Tibial artery (tissue), 4 donors: ENCODE data around the gene ZNF467.

Source experiments
- DNase-seq, 2 donors: peaks; one replicate each; pipeline ENCODE4 v3.0.0-alpha.2; 2019
- H3K27ac ChIP-seq, 2 donors: fragments of 200-600 bp; sonication (generic) in 1 of 2; 1 replicate in 1 of 2; 2 replicates in 1 of 2; pipeline ENCODE4 v1.5.1; 2018 to 2019; ENCODE audit warnings: mild to moderate bottlenecking in 1 of 2
- H3K27me3 ChIP-seq, 2 donors: fragments of 200-600 bp; sonication (generic) in 1 of 2; one replicate each; pipeline versions ENCODE4 v1.5.1 to v1.6.0; 2016 to 2019
- H3K36me3 ChIP-seq, 3 donors: fragments of 200-600 bp; sonication (generic) in 2 of 3; one replicate each; pipeline ENCODE4 v1.5.1; 2016 to 2019; ENCODE audit warnings: mild to moderate bottlenecking in 2 of 3
- H3K4me1 ChIP-seq, 4 donors: fragments of 200-600 bp; sonication (generic) in 2 of 4; 1 replicate in 3 of 4; 2 replicates in 1 of 4; pipeline ENCODE4 v1.5.1; 2016 to 2019
- H3K4me3 ChIP-seq, 2 donors: fragments of 200-600 bp; sonication (generic) in 1 of 2; 1 replicate in 1 of 2; 2 replicates in 1 of 2; pipeline ENCODE4 v1.5.1; 2018 to 2019; ENCODE audit warnings: mild to moderate bottlenecking in 2 of 2
- H3K9me3 ChIP-seq, 3 donors: fragments of 200-600 bp; sonication (generic) in 1 of 3; one replicate each; pipeline ENCODE4 v1.5.1; 2016 to 2019
- CTCF ChIP-seq, 2 experiments: fragments of 200-600 bp in 1 of 2; fragments of 450-650 bp in 1 of 2; IDR thresholded peaks; one replicate each; pipeline ENCODE4 v1.5.1; 2017 to 2019; ENCODE audit warnings: antibody characterized with exemption in 2 of 2, mild to moderate bottlenecking in 1 of 2, moderate library complexity in 1 of 2
- intact Hi-C: fragments of 100-400 bp; cut with DNase I; formaldehyde crosslinking; loops from one replicate; pipeline ENCODE4 v1.15.0; 2023; ENCODE audit warnings: low total_unique reads

The ZNF467 gene

DNA sequence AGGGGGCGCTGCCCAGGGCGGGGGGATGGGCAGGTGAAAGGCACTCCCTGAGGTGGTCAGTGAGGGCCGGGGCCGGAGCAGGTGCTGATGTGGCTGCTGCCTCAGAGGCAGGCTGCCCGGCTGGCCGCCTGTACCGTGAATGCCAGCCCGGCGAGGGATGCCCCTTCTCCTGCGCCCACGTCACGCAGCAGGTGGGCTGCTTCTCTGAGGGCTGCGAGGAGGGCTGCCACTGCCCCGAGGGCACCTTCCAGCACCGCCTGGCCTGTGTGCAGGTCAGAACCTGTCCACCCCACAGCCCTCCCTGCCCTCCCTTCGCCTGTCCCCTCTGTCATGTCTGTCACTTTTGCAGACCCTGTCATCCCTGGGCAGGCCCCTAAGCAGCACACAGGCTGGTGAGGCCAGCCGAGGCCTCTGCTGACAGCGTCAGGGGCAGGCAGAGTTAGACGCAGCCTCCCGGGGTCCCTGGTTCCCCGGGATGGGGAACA is 42.9 kb upstream of the ZNF467 start:
- H3K4me1 ChIP-seq = no peaks in the 10 kb centered on the region
- no peak overlapping the region for H3K27ac ChIP-seq
- DNase-seq = no peak
- peaks cover 0 to 37% of the 10 kb centered on the region in 2 donors for H3K27me3 ChIP-seq
- no peaks in the 10 kb centered on the region for H3K9me3 ChIP-seq
- H3K36me3 ChIP-seq = no peaks in the 10 kb centered on the region
- no peak overlapping the region for H3K4me3 ChIP-seq
- intact Hi-C loops = no loop called here
- TF ChIP-seq CTCF (IDR thresholded peaks at IDR 0.05) = no peak

- intact Hi-C loops = no loop called here
- peaks cover 0 to 40% of the 10 kb centered on the region in 2 donors for H3K27me3 ChIP-seq
- no peaks in the 10 kb centered on the region for H3K4me1 ChIP-seq
- TF ChIP-seq CTCF (IDR thresholded peaks at IDR 0.05) = no peak
- no peaks in the 10 kb centered on the region for H3K9me3 ChIP-seq
- no peak for DNase-seq
- no peak overlapping the region for H3K4me3 ChIP-seq
- H3K36me3 ChIP-seq = no peaks in the 10 kb centered on the region
- H3K27ac ChIP-seq = no peak overlapping the region
Observed at GRCh38 chr7:149815661-149816266, 42.4 kb upstream of the ZNF467 start.

DNA sequence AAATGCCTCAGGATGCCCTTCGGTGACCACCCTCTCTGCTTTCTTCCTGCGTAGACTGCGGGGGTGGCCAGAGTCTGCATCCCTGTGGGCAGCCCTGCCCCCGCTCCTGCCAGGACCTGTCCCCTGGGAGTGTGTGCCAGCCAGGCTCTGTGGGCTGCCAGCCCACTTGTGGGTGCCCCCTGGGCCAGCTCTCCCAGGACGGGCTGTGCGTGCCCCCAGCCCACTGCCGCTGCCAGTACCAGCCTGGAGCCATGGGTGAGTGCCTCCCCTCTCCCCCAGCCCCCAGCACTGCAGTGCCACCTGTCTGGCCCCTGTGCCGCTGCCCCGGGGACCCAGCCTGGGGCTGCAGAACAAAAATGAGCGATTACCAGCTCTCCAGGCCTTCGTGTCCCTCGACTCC is 41.7 kb upstream of the ZNF467 start:
- H3K27ac ChIP-seq = no peak overlapping the region
- intact Hi-C loops = no loop called here
- no peak overlapping the region for H3K4me3 ChIP-seq
- no peaks in the 10 kb centered on the region for H3K36me3 ChIP-seq
- no peaks in the 10 kb centered on the region for H3K9me3 ChIP-seq
- DNase-seq = no peak
- TF ChIP-seq CTCF (IDR thresholded peaks at IDR 0.05) = no peak
- H3K27me3 ChIP-seq = peaks cover 0 to 40% of the 10 kb centered on the region in 2 donors
- H3K4me1 ChIP-seq = no peaks in the 10 kb centered on the region

- H3K27ac ChIP-seq = no peak overlapping the region
- H3K27me3 ChIP-seq = peaks cover 0 to 40% of the 10 kb centered on the region in 2 donors
- DNase-seq = no peak
- H3K4me3 ChIP-seq = no peak overlapping the region
- intact Hi-C loops = no loop called here
- H3K36me3 ChIP-seq = no peaks in the 10 kb centered on the region
- no peaks in the 10 kb centered on the region for H3K4me1 ChIP-seq
- no peak for TF ChIP-seq CTCF (IDR thresholded peaks at IDR 0.05)
- H3K9me3 ChIP-seq = no peaks in the 10 kb centered on the region
Observed at GRCh38 chr7:149814494-149814893, 41.1 kb upstream of the ZNF467 start.

DNA sequence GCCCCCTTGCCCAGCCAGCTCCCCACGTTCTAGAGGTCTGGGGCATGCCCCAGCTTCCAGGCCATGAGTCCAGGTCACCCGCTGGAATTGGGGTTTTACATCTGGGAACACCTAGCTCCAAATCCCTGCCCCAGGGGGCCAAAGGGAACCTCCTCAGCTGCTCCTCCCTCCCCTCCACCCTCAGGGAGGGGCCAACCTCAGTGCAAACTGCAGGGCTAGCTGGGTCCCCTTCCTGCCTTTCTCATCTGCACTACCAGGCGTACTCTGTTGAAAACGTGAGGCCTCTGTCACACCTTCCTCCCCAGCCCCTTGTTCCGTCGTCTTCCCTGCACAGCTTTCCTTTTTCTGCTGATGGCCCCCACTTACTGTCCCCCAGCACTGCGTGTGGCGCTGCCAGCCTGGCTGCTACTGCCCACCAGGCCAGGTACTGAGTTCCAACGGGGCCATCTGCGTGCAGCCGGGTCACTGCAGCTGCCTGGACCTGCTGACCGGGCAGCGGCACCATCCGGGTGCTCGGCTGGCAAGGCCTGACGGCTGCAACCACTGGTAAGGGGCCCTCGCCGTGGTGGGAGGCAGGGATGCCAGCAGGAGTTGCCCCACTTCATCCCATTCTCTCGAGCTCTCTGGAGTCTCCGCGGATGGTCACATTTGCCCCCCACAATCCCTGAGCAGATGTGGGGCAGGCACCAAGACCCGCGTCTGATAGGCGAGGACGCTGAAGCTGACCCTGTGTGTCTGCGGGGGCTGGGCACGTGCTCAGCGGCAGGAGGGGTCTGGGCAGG is 40.1 kb upstream of the ZNF467 start:
- H3K9me3 ChIP-seq = no peaks in the 10 kb centered on the region
- H3K36me3 ChIP-seq = no peaks in the 10 kb centered on the region
- intact Hi-C loops = no loop called here
- DNase-seq = no peak
- TF ChIP-seq CTCF (IDR thresholded peaks at IDR 0.05) = no peak
- peaks cover 0 to 49% of the 10 kb centered on the region in 2 donors for H3K27me3 ChIP-seq
- no peak overlapping the region for H3K27ac ChIP-seq
- no peaks in the 10 kb centered on the region for H3K4me1 ChIP-seq
- H3K4me3 ChIP-seq = no peak overlapping the region
